OCI-LY1 (cell line): ENCODE data around the gene SRPRB.

Experiments
- H2AFZ ChIP-seq: fragments of 200-600 bp; sonication (generic), shearing (Covaris generic); 2 replicates; pipeline ENCODE4 v1.6.0; 2014; ENCODE audit warnings: antibody characterized with exemption, mild to moderate bottlenecking, low read length
- H3F3A ChIP-seq: fragments of 200-600 bp; sonication (generic), shearing (Covaris generic); 2 replicates; pipeline ENCODE4 v1.6.0; 2014; ENCODE audit warnings: mild to moderate bottlenecking, antibody characterized with exemption, low read length, moderate library complexity; ENCODE audit not compliant: insufficient read depth
- H3K27ac ChIP-seq: fragments of 200-600 bp; sonication (generic); 2 replicates; pipeline ENCODE4 v1.5.1; 2014; ENCODE audit warnings: low read length, mixed run types, mild to moderate bottlenecking, low read depth; ENCODE audit not compliant: poor library complexity, severe bottlenecking
- H3K27me3 ChIP-seq: fragments of 200-600 bp; sonication (generic); 2 replicates; pipeline ENCODE4 v1.6.0; 2014; ENCODE audit warnings: antibody characterized with exemption, mild to moderate bottlenecking, low read length, moderate library complexity; ENCODE audit not compliant: insufficient read depth
- H3K36me3 ChIP-seq: fragments of 200-600 bp; sonication (generic); 2 replicates; pipeline ENCODE4 v1.6.1; 2014; ENCODE audit warnings: mild to moderate bottlenecking, antibody characterized with exemption, low read length, moderate library complexity, mixed read lengths; ENCODE audit not compliant: insufficient read depth
- H3K4me1 ChIP-seq: fragments of 200-600 bp; sonication (generic); 2 replicates; pipeline ENCODE4 v1.5.1; 2014; ENCODE audit warnings: mild to moderate bottlenecking, low read length, moderate library complexity; ENCODE audit not compliant: insufficient read depth, severe bottlenecking
- H3K4me2 ChIP-seq: fragments of 200-600 bp; sonication (generic), shearing (Covaris generic); 2 replicates; pipeline ENCODE4 v1.6.1; 2014; ENCODE audit warnings: low read length
- H3K4me3 ChIP-seq: fragments of 200-600 bp; sonication (generic); 2 replicates; pipeline ENCODE4 v1.5.1; 2014; ENCODE audit warnings: low read length, low read depth, mild to moderate bottlenecking, mixed read lengths; ENCODE audit not compliant: poor library complexity, severe bottlenecking
- H3K79me2 ChIP-seq: fragments of 200-600 bp; shearing (Covaris generic); 2 replicates; pipeline ENCODE4 v1.6.1; 2016; ENCODE audit warnings: mixed run types, low read length, mixed read lengths; ENCODE audit not compliant: insufficient read depth
- H3K9ac ChIP-seq: fragments of 200-600 bp; sonication (generic), shearing (Covaris generic); 2 replicates; pipeline ENCODE4 v1.6.1; 2014; ENCODE audit warnings: mild to moderate bottlenecking, low read length, mixed read lengths
- H3K9me2 ChIP-seq: fragments of 200-600 bp; sonication (generic), shearing (Covaris generic); 2 replicates; pipeline ENCODE4 v1.6.1; 2014; ENCODE audit warnings: low read depth, mild to moderate bottlenecking, low read length, mixed read lengths
- H3K9me3 ChIP-seq: fragments of 200-600 bp; shearing (Covaris generic); 2 replicates; pipeline ENCODE4 v1.6.1; 2014; ENCODE audit warnings: low read length, mixed read lengths
- H4K20me1 ChIP-seq: fragments of 200-600 bp; sonication (generic), shearing (Covaris generic); 2 replicates; pipeline ENCODE4 v1.6.0; 2016; ENCODE audit warnings: mild to moderate bottlenecking, low read length; ENCODE audit not compliant: insufficient read depth
- EZH2 ChIP-seq: fragments of 200-600 bp; sonication (generic), shearing (Covaris generic); IDR thresholded peaks from 2 replicates; pipeline ENCODE4 v1.8.0; 2017; ENCODE audit warnings: borderline replicate concordance, mixed run types, mild to moderate bottlenecking, antibody characterized with exemption, low read length, moderate library complexity, mixed read lengths
- TF ChIP-seq, protein P1 (sequence below): fragments of 200-600 bp; sonication (generic), shearing (Covaris generic); IDR thresholded peaks from 2 replicates; pipeline ENCODE4 v1.5.1; 2017; ENCODE audit warnings: mild to moderate bottlenecking, antibody characterized with exemption, low read length, moderate library complexity, mixed read lengths

The SRPRB gene

DNA sequence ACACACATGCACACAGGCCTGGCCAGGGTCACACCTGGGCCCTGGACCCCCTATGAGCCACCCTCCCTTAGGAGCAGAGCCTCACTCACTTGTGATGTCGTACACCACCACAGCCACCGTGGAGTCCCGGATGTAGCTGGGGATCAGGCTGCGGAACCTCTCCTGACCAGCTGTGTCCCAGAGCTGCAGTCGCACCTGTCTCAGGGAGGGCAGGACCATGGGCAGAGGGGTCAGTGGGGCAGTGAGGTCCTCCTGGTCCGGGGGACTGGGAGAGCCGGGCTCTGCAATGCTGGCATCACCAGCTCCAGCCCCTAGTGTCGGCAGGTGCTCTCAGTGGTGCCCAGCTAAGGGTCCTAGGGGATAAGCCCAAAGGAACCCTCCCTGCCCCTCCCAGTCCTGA, 35.6 kb downstream of the SRPRB start:
- Histone ChIP-seq H3K79me2 (no peaks in the 10 kb centered on the region), H3K27ac (no peak overlapping the region), H3K9ac (no peak overlapping the region), H4K20me1 (no peaks in the 10 kb centered on the region), H3F3A (no peaks in the 10 kb centered on the region), H3K4me3 (no peak overlapping the region), H3K27me3 (no peaks in the 10 kb centered on the region; the same call in 1 of the 2 replicates), H2AFZ (no peak overlapping the region), H3K9me2 (no peaks in the 10 kb centered on the region), H3K4me2 (no peak overlapping the region), H3K36me3 (no peaks in the 10 kb centered on the region), H3K9me3 (no peaks in the 10 kb centered on the region), H3K4me1 (no peaks in the 10 kb centered on the region)
- TF ChIP-seq, protein P1, sequence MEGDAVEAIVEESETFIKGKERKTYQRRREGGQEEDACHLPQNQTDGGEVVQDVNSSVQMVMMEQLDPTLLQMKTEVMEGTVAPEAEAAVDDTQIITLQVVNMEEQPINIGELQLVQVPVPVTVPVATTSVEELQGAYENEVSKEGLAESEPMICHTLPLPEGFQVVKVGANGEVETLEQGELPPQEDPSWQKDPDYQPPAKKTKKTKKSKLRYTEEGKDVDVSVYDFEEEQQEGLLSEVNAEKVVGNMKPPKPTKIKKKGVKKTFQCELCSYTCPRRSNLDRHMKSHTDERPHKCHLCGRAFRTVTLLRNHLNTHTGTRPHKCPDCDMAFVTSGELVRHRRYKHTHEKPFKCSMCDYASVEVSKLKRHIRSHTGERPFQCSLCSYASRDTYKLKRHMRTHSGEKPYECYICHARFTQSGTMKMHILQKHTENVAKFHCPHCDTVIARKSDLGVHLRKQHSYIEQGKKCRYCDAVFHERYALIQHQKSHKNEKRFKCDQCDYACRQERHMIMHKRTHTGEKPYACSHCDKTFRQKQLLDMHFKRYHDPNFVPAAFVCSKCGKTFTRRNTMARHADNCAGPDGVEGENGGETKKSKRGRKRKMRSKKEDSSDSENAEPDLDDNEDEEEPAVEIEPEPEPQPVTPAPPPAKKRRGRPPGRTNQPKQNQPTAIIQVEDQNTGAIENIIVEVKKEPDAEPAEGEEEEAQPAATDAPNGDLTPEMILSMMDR: no peak
- TF ChIP-seq EZH2: no peak

DNA sequence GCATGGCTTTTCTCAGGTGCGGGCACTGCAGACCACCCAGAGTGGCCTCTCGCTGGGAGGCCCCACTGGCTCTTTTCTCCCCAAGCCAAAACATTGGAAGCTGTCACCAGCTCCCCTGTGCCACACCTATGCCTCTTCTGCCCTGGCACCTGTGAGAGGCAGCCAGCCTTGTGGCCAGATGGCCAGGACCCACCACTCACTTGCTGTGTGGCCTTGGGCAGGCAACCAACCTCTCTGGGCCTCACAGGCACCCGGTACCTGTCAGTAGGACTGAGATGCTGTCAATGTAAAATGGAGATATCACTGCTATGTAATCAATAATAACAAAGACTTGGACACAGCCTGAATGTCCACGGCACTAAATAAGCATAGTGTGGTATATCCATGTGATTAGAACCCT, 36.5 kb downstream of the SRPRB start:
- Histone ChIP-seq H3K79me2 (no peaks in the 10 kb centered on the region), H2AFZ (no peak overlapping the region), H4K20me1 (no peaks in the 10 kb centered on the region), H3K4me1 (no peaks in the 10 kb centered on the region), H3K9me3 (no peaks in the 10 kb centered on the region), H3K4me3 (no peak overlapping the region), H3K27ac (no peak overlapping the region), H3K36me3 (no peaks in the 10 kb centered on the region), H3K27me3 (no peaks in the 10 kb centered on the region; the same call in 1 of the 2 replicates), H3K9ac (no peak overlapping the region), H3F3A (no peaks in the 10 kb centered on the region), H3K4me2 (no peak overlapping the region), H3K9me2 (no peaks in the 10 kb centered on the region)
- TF ChIP-seq EZH2: no peak
- TF ChIP-seq, protein P1: no peak

DNA sequence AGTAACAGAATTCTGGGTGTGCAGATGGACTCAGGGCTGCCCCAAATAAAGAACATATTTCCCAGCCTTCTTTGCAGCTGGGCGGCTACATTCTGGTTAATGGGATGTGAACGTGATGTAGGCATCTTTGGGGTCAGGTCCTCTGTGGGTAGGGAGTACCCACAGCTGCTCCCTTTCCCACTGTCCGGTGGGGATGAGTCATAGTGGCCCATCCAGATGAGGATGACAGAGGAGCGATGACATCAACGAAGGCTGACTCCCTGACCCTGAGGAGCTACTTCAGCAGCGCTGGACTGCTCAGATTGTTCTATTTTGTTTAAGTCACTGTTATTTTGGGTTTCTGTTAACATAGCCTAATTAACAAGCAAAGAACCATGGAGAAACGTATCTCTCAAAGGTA, 38.0 kb downstream of the SRPRB start:
- no peaks in the 10 kb centered on the region for H3K36me3 ChIP-seq
- no peak overlapping the region for H3K9ac ChIP-seq
- TF ChIP-seq, protein P1: no peak
- TF ChIP-seq EZH2: no peak
- no peak overlapping the region for H2AFZ ChIP-seq
- no peaks in the 10 kb centered on the region for H4K20me1 ChIP-seq
- H3K79me2 ChIP-seq: no peaks in the 10 kb centered on the region
- H3F3A ChIP-seq: no peaks in the 10 kb centered on the region
- no peak overlapping the region for H3K27ac ChIP-seq
- H3K4me3 ChIP-seq: no peak overlapping the region
- H3K4me1 ChIP-seq: no peaks in the 10 kb centered on the region
- H3K9me2 ChIP-seq: no peaks in the 10 kb centered on the region
- peaks cover 3% of the 10 kb centered on the region; the same call in 1 of the 2 replicates for H3K27me3 ChIP-seq
- H3K4me2 ChIP-seq: no peak overlapping the region
- no peaks in the 10 kb centered on the region for H3K9me3 ChIP-seq
